Fibroblast of lung (primary cell): Measurements from ENCODE around the gene PLEKHG1.

Experiments
- EZH2 ChIP-seq: IDR thresholded peaks from 2 replicates; pipeline ENCODE4 v1.5.1; 2012; ENCODE audit warnings: low read length, control low read depth, mild to moderate bottlenecking; ENCODE audit errors: missing control alignments
- TF ChIP-seq, protein P1 (sequence below), 2 donors: IDR thresholded peaks in 1 of 2; conservative IDR thresholded peaks in 1 of 2; 1 replicate in 1 of 2; 2 replicates in 1 of 2; pipeline ENCODE4 v1.5.1; 2011 to 2012; ENCODE audit warnings: low read length in 2 of 2, control low read depth in 1 of 2, inconsistent platforms in 1 of 2, low read depth in 1 of 2, mild to moderate bottlenecking in 1 of 2

DNA sequence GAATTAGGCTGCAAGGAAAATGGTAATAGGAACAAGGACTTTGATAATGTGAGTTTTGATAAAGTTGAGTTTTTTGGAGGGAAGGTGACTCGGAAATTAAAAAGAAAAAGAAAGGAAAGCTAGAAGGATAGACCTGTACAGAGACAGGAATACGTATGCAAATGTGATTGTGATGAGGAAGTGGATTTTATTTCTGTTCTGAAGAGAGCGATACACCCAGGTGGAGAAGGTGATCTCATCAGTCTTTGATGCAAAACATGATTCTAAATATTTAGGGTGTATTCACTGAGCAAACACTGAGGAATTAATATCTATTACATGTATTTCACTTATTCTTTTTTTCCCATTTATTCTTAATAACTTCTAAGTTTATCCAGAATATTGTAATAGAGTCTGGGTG is 9.2 kb upstream of the PLEKHG1 start:
- TF ChIP-seq, protein P1, sequence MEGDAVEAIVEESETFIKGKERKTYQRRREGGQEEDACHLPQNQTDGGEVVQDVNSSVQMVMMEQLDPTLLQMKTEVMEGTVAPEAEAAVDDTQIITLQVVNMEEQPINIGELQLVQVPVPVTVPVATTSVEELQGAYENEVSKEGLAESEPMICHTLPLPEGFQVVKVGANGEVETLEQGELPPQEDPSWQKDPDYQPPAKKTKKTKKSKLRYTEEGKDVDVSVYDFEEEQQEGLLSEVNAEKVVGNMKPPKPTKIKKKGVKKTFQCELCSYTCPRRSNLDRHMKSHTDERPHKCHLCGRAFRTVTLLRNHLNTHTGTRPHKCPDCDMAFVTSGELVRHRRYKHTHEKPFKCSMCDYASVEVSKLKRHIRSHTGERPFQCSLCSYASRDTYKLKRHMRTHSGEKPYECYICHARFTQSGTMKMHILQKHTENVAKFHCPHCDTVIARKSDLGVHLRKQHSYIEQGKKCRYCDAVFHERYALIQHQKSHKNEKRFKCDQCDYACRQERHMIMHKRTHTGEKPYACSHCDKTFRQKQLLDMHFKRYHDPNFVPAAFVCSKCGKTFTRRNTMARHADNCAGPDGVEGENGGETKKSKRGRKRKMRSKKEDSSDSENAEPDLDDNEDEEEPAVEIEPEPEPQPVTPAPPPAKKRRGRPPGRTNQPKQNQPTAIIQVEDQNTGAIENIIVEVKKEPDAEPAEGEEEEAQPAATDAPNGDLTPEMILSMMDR (conservative IDR thresholded peaks at IDR 0.05 in 1 of 2, IDR thresholded peaks at IDR 0.05 in 1 of 2; ENCODE audit: low read depth in 1 of 2, low read length in 2 of 2): no peak
- TF ChIP-seq EZH2: no peak
